Measurements from ENCODE around the gene EIF1B. TPM values are rescaled to one million over a fixed set of nuclear protein-coding genes. Genes with fewer than 3 reads are reported as not detected.

The EIF1B gene
- total and polyA plus RNA-seq, 4 donors, result 43.4 to 84.6 (median 50.8) TPM

DNA sequence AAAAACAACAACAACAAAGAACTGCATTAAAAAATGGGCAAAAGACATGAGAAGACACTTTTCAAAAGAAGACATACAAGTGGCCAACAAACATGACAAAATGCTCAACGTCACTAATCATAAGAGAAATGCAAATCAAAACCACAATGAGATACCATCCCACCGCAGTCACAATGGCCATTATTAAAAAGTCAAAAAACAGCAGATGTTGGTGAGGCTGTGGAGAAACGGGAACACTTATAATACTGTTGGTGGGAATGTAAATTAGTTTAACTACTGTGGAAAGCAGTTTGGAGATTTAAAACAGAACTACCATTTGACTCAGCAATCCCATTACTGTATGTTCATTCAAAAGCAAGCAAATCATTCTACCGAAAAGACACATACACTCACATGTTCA, 15.1 kb downstream of the EIF1B start:
- TF ChIP-seq, protein P1, sequence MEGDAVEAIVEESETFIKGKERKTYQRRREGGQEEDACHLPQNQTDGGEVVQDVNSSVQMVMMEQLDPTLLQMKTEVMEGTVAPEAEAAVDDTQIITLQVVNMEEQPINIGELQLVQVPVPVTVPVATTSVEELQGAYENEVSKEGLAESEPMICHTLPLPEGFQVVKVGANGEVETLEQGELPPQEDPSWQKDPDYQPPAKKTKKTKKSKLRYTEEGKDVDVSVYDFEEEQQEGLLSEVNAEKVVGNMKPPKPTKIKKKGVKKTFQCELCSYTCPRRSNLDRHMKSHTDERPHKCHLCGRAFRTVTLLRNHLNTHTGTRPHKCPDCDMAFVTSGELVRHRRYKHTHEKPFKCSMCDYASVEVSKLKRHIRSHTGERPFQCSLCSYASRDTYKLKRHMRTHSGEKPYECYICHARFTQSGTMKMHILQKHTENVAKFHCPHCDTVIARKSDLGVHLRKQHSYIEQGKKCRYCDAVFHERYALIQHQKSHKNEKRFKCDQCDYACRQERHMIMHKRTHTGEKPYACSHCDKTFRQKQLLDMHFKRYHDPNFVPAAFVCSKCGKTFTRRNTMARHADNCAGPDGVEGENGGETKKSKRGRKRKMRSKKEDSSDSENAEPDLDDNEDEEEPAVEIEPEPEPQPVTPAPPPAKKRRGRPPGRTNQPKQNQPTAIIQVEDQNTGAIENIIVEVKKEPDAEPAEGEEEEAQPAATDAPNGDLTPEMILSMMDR (IDR thresholded peaks at IDR 0.05; ENCODE audit: control extremely low read depth, extremely low read depth), result no peak
- no peak for DNase-seq
- Histone ChIP-seq H3K27ac (ENCODE audit: low read depth in 1 of 2, low read length in 1 of 2) (no peak overlapping the region), H3K27me3 (ENCODE audit: control insufficient read depth in 3 of 3, insufficient read depth in 3 of 3, low read length in 2 of 3) (no peaks in the 10 kb centered on the region), H3K9me3 (ENCODE audit: control insufficient read depth in 4 of 4, insufficient read depth in 3 of 4, low read length in 3 of 4) (no peaks in the 10 kb centered on the region), H3K9ac (ENCODE audit: insufficient read depth in 1 of 2, low read length in 2 of 2) (no peak overlapping the region), H3K4me3 (no peak overlapping the region), H3K4me1 (ENCODE audit: control insufficient read depth in 5 of 5, insufficient read depth in 5 of 5, low read length in 5 of 5) (no peaks in the 10 kb centered on the region), H3K36me3 (ENCODE audit: control insufficient read depth in 4 of 4, insufficient read depth in 4 of 4, low read length in 4 of 4) (no peaks in the 10 kb centered on the region)
- WGBS, 2 donors, result 80 to 84% methylated on average over 4 of the region's 4 CpGs
- ATAC-seq (ENCODE audit: insufficient read depth, low FRiP score), result no peak

DNA sequence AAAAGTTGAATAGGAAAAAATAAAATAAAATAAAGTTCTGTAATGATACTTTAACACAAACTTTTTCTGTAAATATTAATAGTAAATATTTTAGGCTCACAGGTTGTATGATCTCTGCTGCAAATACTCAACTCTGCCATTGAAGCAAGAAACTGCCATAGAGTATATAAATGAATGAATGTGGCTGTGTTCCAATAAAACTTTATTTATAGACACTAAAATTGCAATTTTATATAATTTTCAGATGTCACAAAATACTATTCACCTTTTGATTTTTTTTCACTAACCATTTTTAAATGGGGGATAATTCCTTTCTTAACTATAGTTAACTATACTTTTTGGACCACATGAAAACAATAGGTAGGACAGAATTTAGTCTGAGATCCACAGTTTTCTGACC, 16.0 kb downstream of the EIF1B start:
- no peak overlapping the region for H3K9ac ChIP-seq (ENCODE audit: insufficient read depth in 1 of 2, low read length in 2 of 2)
- DNase-seq, result no peak
- H3K36me3 ChIP-seq (ENCODE audit: control insufficient read depth in 4 of 4, insufficient read depth in 4 of 4, low read length in 4 of 4), result no peaks in the 10 kb centered on the region
- no peak overlapping the region for H3K4me3 ChIP-seq
- TF ChIP-seq, protein P1 (IDR thresholded peaks at IDR 0.05; ENCODE audit: control extremely low read depth, extremely low read depth), result no peak
- no peaks in the 10 kb centered on the region for H3K9me3 ChIP-seq (ENCODE audit: control insufficient read depth in 4 of 4, insufficient read depth in 3 of 4, low read length in 3 of 4)
- H3K27ac ChIP-seq (ENCODE audit: low read depth in 1 of 2, low read length in 1 of 2), result no peak overlapping the region
- no peaks in the 10 kb centered on the region for H3K27me3 ChIP-seq (ENCODE audit: control insufficient read depth in 3 of 3, insufficient read depth in 3 of 3, low read length in 2 of 3)
- no peak for ATAC-seq (ENCODE audit: insufficient read depth, low FRiP score)
- no peaks in the 10 kb centered on the region for H3K4me1 ChIP-seq (ENCODE audit: control insufficient read depth in 5 of 5, insufficient read depth in 5 of 5, low read length in 5 of 5)

DNA sequence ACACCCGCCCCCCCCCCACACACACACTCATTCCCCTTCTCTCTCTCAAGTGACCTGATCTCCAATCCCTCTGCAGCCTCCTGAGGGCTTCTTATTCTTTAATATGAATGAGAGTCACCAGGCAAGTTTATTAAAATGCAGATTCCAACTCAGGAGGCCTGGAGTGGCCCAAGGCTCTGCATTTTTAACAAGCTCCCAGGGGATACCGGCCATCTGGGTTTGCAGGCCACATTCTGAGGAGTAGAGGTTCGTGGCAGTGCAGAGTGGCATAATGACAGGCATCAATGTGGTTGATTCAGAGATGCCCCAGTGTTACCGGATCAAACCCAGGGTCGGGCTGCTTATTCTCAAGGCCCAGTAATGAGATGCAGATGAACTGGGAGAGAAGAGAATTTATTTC, 18.9 kb downstream of the EIF1B start:
- no peaks in the 10 kb centered on the region for H3K4me1 ChIP-seq (ENCODE audit: control insufficient read depth in 5 of 5, insufficient read depth in 5 of 5, low read length in 5 of 5)
- WGBS, 2 donors, result 86 to 89% methylated on average over 5 of the region's 5 CpGs
- H3K9ac ChIP-seq (ENCODE audit: insufficient read depth in 1 of 2, low read length in 2 of 2), result no peak overlapping the region
- DNase-seq (no peak), ATAC-seq (ENCODE audit: insufficient read depth, low FRiP score) (no peak)
- no peak overlapping the region for H3K4me3 ChIP-seq
- H3K9me3 ChIP-seq (ENCODE audit: control insufficient read depth in 4 of 4, insufficient read depth in 3 of 4, low read length in 3 of 4), result no peaks in the 10 kb centered on the region
- H3K36me3 ChIP-seq (ENCODE audit: control insufficient read depth in 4 of 4, insufficient read depth in 4 of 4, low read length in 4 of 4), result no peaks in the 10 kb centered on the region
- no peaks in the 10 kb centered on the region for H3K27me3 ChIP-seq (ENCODE audit: control insufficient read depth in 3 of 3, insufficient read depth in 3 of 3, low read length in 2 of 3)
- H3K27ac ChIP-seq (ENCODE audit: low read depth in 1 of 2, low read length in 1 of 2), result no peak overlapping the region
- TF ChIP-seq, protein P1 (IDR thresholded peaks at IDR 0.05; ENCODE audit: control extremely low read depth, extremely low read depth), result no peak

DNA sequence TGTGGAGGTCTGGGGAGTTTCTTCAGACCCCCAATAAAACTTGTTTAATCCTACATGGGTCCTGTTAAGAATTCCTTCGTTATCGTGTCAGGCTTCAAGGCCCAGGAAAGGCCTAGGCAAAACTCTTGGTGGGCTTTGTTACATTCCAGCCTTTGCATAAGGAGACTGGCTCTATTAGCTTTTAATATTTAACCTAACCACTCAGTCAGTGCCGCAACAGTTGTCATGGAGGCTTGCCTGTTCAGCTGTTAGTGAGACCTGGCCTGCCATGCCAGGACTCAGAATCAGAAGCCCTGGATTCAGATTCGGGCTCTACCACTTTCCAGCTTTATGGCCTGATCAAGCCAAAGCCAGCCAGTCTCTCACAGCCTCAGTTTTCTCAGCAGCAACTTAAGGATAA, 19.6 kb downstream of the EIF1B start:
- TF ChIP-seq, protein P1 (IDR thresholded peaks at IDR 0.05; ENCODE audit: control extremely low read depth, extremely low read depth), result no peak
- no peaks in the 10 kb centered on the region for H3K36me3 ChIP-seq (ENCODE audit: control insufficient read depth in 4 of 4, insufficient read depth in 4 of 4, low read length in 4 of 4)
- no peaks in the 10 kb centered on the region for H3K4me1 ChIP-seq (ENCODE audit: control insufficient read depth in 5 of 5, insufficient read depth in 5 of 5, low read length in 5 of 5)
- no peaks in the 10 kb centered on the region for H3K9me3 ChIP-seq (ENCODE audit: control insufficient read depth in 4 of 4, insufficient read depth in 3 of 4, low read length in 3 of 4)
- H3K9ac ChIP-seq (ENCODE audit: insufficient read depth in 1 of 2, low read length in 2 of 2), result no peak overlapping the region
- 85 to 89% methylated on average over 4 of the region's 4 CpGs for WGBS, 2 donors
- ATAC-seq (ENCODE audit: insufficient read depth, low FRiP score), result no peak
- H3K27ac ChIP-seq (ENCODE audit: low read depth in 1 of 2, low read length in 1 of 2), result no peak overlapping the region
- peak in 2 of 3 donors; percentile 19 to 54 for DNase-seq
- no peak overlapping the region for H3K4me3 ChIP-seq
- no peaks in the 10 kb centered on the region for H3K27me3 ChIP-seq (ENCODE audit: control insufficient read depth in 3 of 3, insufficient read depth in 3 of 3, low read length in 2 of 3)

Measured in lung (tissue), 12 donors.